Large intestine (tissue), 3 donors: ENCODE results near the gene TOP3B. TPM values are rescaled to one million over a fixed set of nuclear protein-coding genes. Genes with fewer than 3 reads are reported as not detected.

Experiments
- DNase-seq, 2 donors: peaks; one replicate each; pipeline versions ENCODE4 v3.0.0 to v3.0.0-alpha.2; 2013
- H3K27ac ChIP-seq: one replicate; pipeline ENCODE4 v1.5.1; 2013; ENCODE audit warnings: low read length
- H3K27me3 ChIP-seq: 2 replicates; pipeline ENCODE4 v1.6.1; 2013; ENCODE audit warnings: low read length; ENCODE audit not compliant: control insufficient read depth, insufficient read depth
- H3K36me3 ChIP-seq: 2 replicates; pipeline ENCODE4 v1.6.1; 2013; ENCODE audit warnings: low read length; ENCODE audit not compliant: control insufficient read depth, insufficient read depth
- H3K4me1 ChIP-seq: one replicate; pipeline ENCODE4 v1.6.1; 2013; ENCODE audit warnings: low read length; ENCODE audit not compliant: control insufficient read depth, insufficient read depth
- H3K4me3 ChIP-seq: one replicate; pipeline ENCODE4 v1.5.1; 2013; ENCODE audit warnings: low read length
- H3K9me3 ChIP-seq: one replicate; pipeline ENCODE4 v1.6.1; 2013; ENCODE audit warnings: mild to moderate bottlenecking, low read depth, low read length, moderate library complexity; ENCODE audit not compliant: control insufficient read depth
- WGBS: methylation state at CpG from one replicate; pipeline ENCODE4 v1.1.5; 2013; ENCODE audit warnings: low lambda C conversion rate; ENCODE audit not compliant: insufficient coverage; 5-methylcytosine and 5-hydroxymethylcytosine counted together
- polyA plus RNA-seq: library from polyadenylated mRNA; unstranded; fragments of 120-200 nt; gene quantifications from one replicate; pipeline ENCODE4 v1.2.1, GENCODE V29; 2013

The TOP3B gene
- polyA plus RNA-seq, 1 donor, result 32.3 TPM

GRCh38 chr22:22011964-22012363, 29.4 kb upstream of the TOP3B start:
- Histone ChIP-seq H3K4me1 (no peaks in the 10 kb centered on the region), H3K4me3 (no peak overlapping the region), H3K27ac (no peak overlapping the region), H3K36me3 (no peaks in the 10 kb centered on the region), H3K27me3 (peaks cover 7% of the 10 kb centered on the region), H3K9me3 (no peaks in the 10 kb centered on the region)
- no peak for DNase-seq
- 43% methylated on average over 1 of the region's 1 CpG for WGBS

- no peaks in the 10 kb centered on the region for H3K36me3 ChIP-seq
- H3K9me3 ChIP-seq, result no peaks in the 10 kb centered on the region
- no peaks in the 10 kb centered on the region for H3K4me1 ChIP-seq
- no peak overlapping the region for H3K4me3 ChIP-seq
- DNase-seq, result no peak
- no peak overlapping the region for H3K27ac ChIP-seq
- 29% methylated on average over 1 of the region's 2 CpGs for WGBS
- H3K27me3 ChIP-seq, result peaks cover 7% of the 10 kb centered on the region
Measured at GRCh38 chr22:22010358-22010757, 27.8 kb upstream of the TOP3B start.

GRCh38 chr22:22009661-22010060, 27.1 kb upstream of the TOP3B start:
- H3K9me3 ChIP-seq, result no peaks in the 10 kb centered on the region
- peaks cover 7% of the 10 kb centered on the region for H3K27me3 ChIP-seq
- no peaks in the 10 kb centered on the region for H3K36me3 ChIP-seq
- no CpG with 5 or more reads among the region's 3 CpGs for WGBS
- no peak overlapping the region for H3K27ac ChIP-seq
- H3K4me1 ChIP-seq, result no peaks in the 10 kb centered on the region
- H3K4me3 ChIP-seq, result no peak overlapping the region
- DNase-seq, result no peak

- Histone ChIP-seq H3K4me3 (no peak overlapping the region), H3K27me3 (peaks cover 9% of the 10 kb centered on the region), H3K4me1 (no peaks in the 10 kb centered on the region), H3K27ac (no peak overlapping the region), H3K36me3 (no peaks in the 10 kb centered on the region), H3K9me3 (no peaks in the 10 kb centered on the region)
- DNase-seq, result no peak
- WGBS, result 80% methylated on average over 1 of the region's 6 CpGs
Measured at GRCh38 chr22:22006596-22006990, 24.0 kb upstream of the TOP3B start.

GRCh38 chr22:22005945-22006595, 23.5 kb upstream of the TOP3B start:
- no peak overlapping the region for H3K27ac ChIP-seq
- H3K27me3 ChIP-seq, result peaks cover 10% of the 10 kb centered on the region
- no peaks in the 10 kb centered on the region for H3K36me3 ChIP-seq
- no peaks in the 10 kb centered on the region for H3K9me3 ChIP-seq
- no peak for DNase-seq
- H3K4me1 ChIP-seq, result no peaks in the 10 kb centered on the region
- H3K4me3 ChIP-seq, result no peak overlapping the region
- 70% methylated on average over 2 of the region's 5 CpGs for WGBS

GRCh38 chr22:22003233-22003632, 20.6 kb upstream of the TOP3B start:
- Histone ChIP-seq H3K27me3 (peaks cover 5% of the 10 kb centered on the region), H3K36me3 (no peaks in the 10 kb centered on the region), H3K9me3 (no peaks in the 10 kb centered on the region), H3K4me3 (no peak overlapping the region), H3K27ac (no peak overlapping the region), H3K4me1 (no peaks in the 10 kb centered on the region)
- DNase-seq, result no peak
- WGBS, result no CpG with 5 or more reads among the region's 3 CpGs

GRCh38 chr22:22002526-22003055, 20.0 kb upstream of the TOP3B start:
- H3K4me3 ChIP-seq, result no peak overlapping the region
- DNase-seq, result no peak
- no CpG with 5 or more reads among the region's 3 CpGs for WGBS
- H3K27ac ChIP-seq, result no peak overlapping the region
- peaks cover 5% of the 10 kb centered on the region for H3K27me3 ChIP-seq
- H3K36me3 ChIP-seq, result no peaks in the 10 kb centered on the region
- no peaks in the 10 kb centered on the region for H3K4me1 ChIP-seq
- H3K9me3 ChIP-seq, result no peaks in the 10 kb centered on the region

- Histone ChIP-seq H3K4me1 (no peaks in the 10 kb centered on the region), H3K36me3 (no peaks in the 10 kb centered on the region), H3K27me3 (peaks cover 5% of the 10 kb centered on the region), H3K9me3 (no peaks in the 10 kb centered on the region), H3K4me3 (no peak overlapping the region), H3K27ac (no peak overlapping the region)
- DNase-seq, result no peak
- no CpG with 5 or more reads among the region's 2 CpGs for WGBS
Measured at GRCh38 chr22:22001664-22002525, 19.3 kb upstream of the TOP3B start.

- no peak for DNase-seq
- WGBS, result 13% methylated on average over 1 of the region's 7 CpGs
Measured at GRCh38 chr22:21998595-21999247, 16.1 kb upstream of the TOP3B start.

GRCh38 chr22:21996175-21996720, 13.7 kb upstream of the TOP3B start:
- Histone ChIP-seq H3K9me3 (no peaks in the 10 kb centered on the region), H3K27ac (no peak overlapping the region), H3K36me3 (no peaks in the 10 kb centered on the region), H3K27me3 (peaks cover 3% of the 10 kb centered on the region), H3K4me1 (no peaks in the 10 kb centered on the region), H3K4me3 (no peak overlapping the region)
- 100% methylated on average over 1 of the region's 5 CpGs for WGBS
- DNase-seq, result no peak

More at GRCh38 chr22:21998595-21999247, 16.1 kb upstream of the TOP3B start:
- Histone ChIP-seq H3K4me3 (no peak overlapping the region), H3K27ac (no peak overlapping the region), H3K27me3 (peaks cover 5% of the 10 kb centered on the region), H3K4me1 (no peaks in the 10 kb centered on the region), H3K9me3 (no peaks in the 10 kb centered on the region), H3K36me3 (no peaks in the 10 kb centered on the region)
